ENCODE measurements around the gene WWP2.

Gene WWP2

DNA sequence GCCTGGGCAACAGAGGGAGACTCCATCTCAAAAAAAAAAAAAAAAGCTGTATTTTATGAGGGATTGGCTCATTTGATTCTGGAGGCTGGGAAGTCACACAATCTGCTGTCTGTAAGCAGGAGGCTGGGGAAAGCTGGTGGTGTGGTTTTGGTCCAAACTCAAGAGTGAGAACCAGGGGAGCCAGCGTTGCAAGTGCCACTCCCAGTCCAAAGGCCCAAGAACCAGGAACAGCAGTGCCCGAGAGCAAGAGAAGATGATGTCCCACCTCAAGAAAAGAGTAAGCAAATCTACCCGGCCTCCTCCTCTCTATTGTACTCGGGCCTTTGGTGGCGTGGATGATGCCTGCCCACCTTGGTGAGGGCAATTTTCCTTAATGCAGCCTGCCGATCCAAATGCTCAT lies 30.0 kb upstream of the WWP2 start:
- DNase-seq (ENCODE audit: extremely low read depth, low read depth), result no peak
- no peak for TF ChIP-seq CTCF (IDR thresholded peaks at IDR 0.05; ENCODE audit: low read depth, low read length, missing control alignments)
- no peak overlapping the region for H3K4me3 ChIP-seq (replicated peaks; ENCODE audit: low read depth, low read length)

GRCh38 chr16:69741519-69741918 lies 20.6 kb upstream of the WWP2 start:
- no peak for DNase-seq (ENCODE audit: extremely low read depth, low read depth)
- no peak overlapping the region for H3K4me3 ChIP-seq (replicated peaks; ENCODE audit: low read depth, low read length)
- no peak for TF ChIP-seq CTCF (IDR thresholded peaks at IDR 0.05; ENCODE audit: low read depth, low read length, missing control alignments)

- no peak for DNase-seq (ENCODE audit: extremely low read depth, low read depth)
- no peak for TF ChIP-seq CTCF (IDR thresholded peaks at IDR 0.05; ENCODE audit: low read depth, low read length, missing control alignments)
- no peak overlapping the region for H3K4me3 ChIP-seq (replicated peaks; ENCODE audit: low read depth, low read length)
These were observed 19.9 kb upstream of the WWP2 start for GRCh38 chr16:69741951-69742904.

DNA sequence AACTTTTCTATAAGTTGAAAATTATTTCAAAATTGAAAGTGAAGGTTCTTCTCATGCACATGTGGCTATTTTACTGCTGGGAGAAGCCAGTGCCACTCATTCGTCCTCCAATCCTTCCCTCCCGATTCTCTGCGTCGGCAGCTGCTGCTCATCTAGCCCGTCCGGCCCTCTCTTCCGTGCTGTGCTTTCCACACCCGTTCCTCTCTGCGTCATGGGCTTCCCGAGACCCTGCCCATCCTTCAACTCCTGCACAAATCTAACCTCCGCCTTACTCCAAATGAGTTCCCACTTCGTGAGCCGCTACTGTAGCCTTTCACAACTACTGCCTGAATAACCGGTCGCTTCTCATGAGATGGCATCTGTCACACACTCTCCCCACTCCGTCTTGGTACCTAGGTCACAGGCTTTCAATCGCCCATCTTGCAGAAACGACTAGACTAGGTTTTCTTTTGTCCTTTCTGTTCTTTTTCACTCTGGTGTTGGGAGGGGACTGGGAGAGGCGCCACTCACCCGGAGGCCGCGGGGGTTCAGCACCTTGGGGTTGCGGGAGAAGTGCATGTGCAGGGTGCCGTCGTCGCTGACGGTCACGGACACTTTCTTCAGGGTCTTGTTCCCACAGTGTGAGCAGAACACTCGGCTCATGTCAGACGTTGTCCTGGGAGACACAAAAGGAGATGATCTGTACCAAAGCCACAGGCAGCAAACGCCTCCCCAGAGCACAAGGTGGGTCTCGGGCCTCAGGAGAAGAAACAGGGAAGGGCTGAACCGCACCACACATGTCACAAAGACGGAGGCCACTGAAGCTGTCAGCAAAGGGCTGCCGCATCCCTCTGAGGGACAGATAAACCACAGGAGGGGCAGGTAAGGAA lies 17.5 kb upstream of the WWP2 start:
- no peak overlapping the region for H3K4me3 ChIP-seq (replicated peaks; ENCODE audit: low read depth, low read length)
- no peak for TF ChIP-seq CTCF (IDR thresholded peaks at IDR 0.05; ENCODE audit: low read depth, low read length, missing control alignments)
- no peak for DNase-seq (ENCODE audit: extremely low read depth, low read depth)

DNA sequence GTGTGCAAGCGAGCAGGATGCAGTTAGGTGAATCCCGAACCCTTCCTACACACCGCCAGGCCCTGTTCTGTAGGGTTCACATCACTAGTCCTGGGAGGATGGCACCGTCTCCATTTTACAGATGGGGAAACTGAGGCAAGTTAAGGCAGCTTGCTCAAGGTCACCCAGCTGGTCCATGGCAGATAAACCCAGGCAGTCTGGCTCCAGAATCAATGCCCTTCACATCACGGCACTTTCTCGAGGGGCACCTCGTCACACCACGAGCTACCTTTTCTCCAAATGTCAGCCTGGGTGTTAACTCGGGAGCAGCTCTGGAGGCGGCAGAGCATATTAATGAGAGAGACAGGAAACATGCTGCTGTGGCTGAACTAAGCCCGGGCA lies 16.9 kb upstream of the WWP2 start:
- no peak for DNase-seq (ENCODE audit: extremely low read depth, low read depth)
- no peak for TF ChIP-seq CTCF (IDR thresholded peaks at IDR 0.05; ENCODE audit: low read depth, low read length, missing control alignments)
- H3K4me3 ChIP-seq (replicated peaks; ENCODE audit: low read depth, low read length), result no peak overlapping the region

DNA sequence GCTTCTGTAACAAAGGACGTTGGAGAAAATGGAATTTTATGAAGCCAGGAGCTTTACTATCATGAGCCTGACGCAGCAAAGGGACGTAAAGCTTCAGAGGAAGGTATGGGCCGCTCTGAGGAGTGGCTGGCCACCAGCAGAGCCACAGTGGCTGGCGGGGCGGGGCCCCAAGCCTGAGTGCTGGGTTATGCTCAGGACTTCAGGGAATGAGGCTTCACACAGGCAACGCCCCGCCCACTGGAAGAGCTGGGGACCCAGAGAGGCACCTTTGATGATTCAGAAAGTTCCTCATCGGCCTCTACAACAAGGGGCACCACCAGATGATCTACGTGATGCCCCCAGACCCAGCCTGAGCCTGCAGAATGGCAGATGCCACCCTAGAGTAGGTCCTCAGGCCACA lies 16.2 kb upstream of the WWP2 start:
- TF ChIP-seq CTCF (IDR thresholded peaks at IDR 0.05; ENCODE audit: low read depth, low read length, missing control alignments), result no peak
- no peak for DNase-seq (ENCODE audit: extremely low read depth, low read depth)
- no peak overlapping the region for H3K4me3 ChIP-seq (replicated peaks; ENCODE audit: low read depth, low read length)

Measured in HFF-Myc (cell line).